HEK293 (cell line): Measurements from ENCODE around the gene BAG1.

Experiments used
- CTCF ChIA-PET: fragments of 350-600 bp; formaldehyde crosslinking; extraction: SDS; loops from one replicate; lab custom pipeline; 2021; ENCODE audit warnings: antibody characterized with exemption; lab: Yijun Ruan, JAX
- POLR2A ChIA-PET: fragments of 300-600 bp; formaldehyde crosslinking; extraction: SDS; loops from one replicate; lab custom pipeline; 2020; ENCODE audit warnings: antibody characterized with exemption, inconsistent platforms; lab: Yijun Ruan, JAX
- H3K27ac ChIP-seq: fragments of 200-500 bp; sonication (Bioruptor generic); 2 replicates; pipeline ENCODE4 v1.5.1; 2014; ENCODE audit warnings: low read depth, low read length, control low read depth, inconsistent platforms; ENCODE audit errors: extremely low read depth
- H3K36me3 ChIP-seq, 2 experiments: fragments of 200-500 bp in 1 of 2; sonication (Bioruptor generic) in 1 of 2; 1 replicate in 1 of 2; 2 replicates in 1 of 2; pipeline ENCODE4 v1.5.1; 2014 to 2017; ENCODE audit warnings: inconsistent platforms in 2 of 2, low read length in 2 of 2; ENCODE audit not compliant: control insufficient read depth in 2 of 2, insufficient read depth in 1 of 2
- H3K4me1 ChIP-seq: fragments of 200-500 bp; sonication (Bioruptor generic); 2 replicates; pipeline ENCODE4 v1.5.1; 2014; ENCODE audit warnings: mild to moderate bottlenecking, low read length, inconsistent platforms; ENCODE audit not compliant: control insufficient read depth, insufficient read depth
- H3K4me3 ChIP-seq: 2 replicates; pipeline ENCODE4 v1.5.1; 2011; ENCODE audit warnings: low read depth, mild to moderate bottlenecking, control low read depth, low read length, moderate library complexity
- H3K9me3 ChIP-seq: fragments of 200-500 bp; sonication (Bioruptor generic); 2 replicates; pipeline ENCODE4 v1.5.1; 2014; ENCODE audit warnings: low read depth, low read length, inconsistent platforms; ENCODE audit not compliant: control insufficient read depth, insufficient read depth
- GFI1B ChIP-seq: fragments of 450-650 bp; formaldehyde crosslinking; IDR thresholded peaks from 2 replicates; pipeline ENCODE4 v1.5.1; 2016; ENCODE audit warnings: missing biosample characterization, missing genetic modification characterization
- KLF1 ChIP-seq: fragments of 450-650 bp; formaldehyde crosslinking; IDR thresholded peaks from 2 replicates; pipeline ENCODE4 v1.5.1; 2016; ENCODE audit warnings: missing biosample characterization, missing genetic modification characterization
- SP7 ChIP-seq: fragments of 450-650 bp; formaldehyde crosslinking; IDR thresholded peaks from 2 replicates; pipeline ENCODE4 v1.5.1; 2016; ENCODE audit warnings: missing biosample characterization, missing genetic modification characterization
- YY2 ChIP-seq: fragments of 450-650 bp; formaldehyde crosslinking; IDR thresholded peaks from 2 replicates; pipeline ENCODE4 v1.5.1; 2016; ENCODE audit warnings: missing biosample characterization, missing genetic modification characterization
- ZBTB1 ChIP-seq: fragments of 450-650 bp; formaldehyde crosslinking; IDR thresholded peaks from 2 replicates; pipeline ENCODE4 v1.5.1; 2016; ENCODE audit warnings: missing biosample characterization, missing genetic modification characterization
- ZBTB17 ChIP-seq: fragments of 450-650 bp; formaldehyde crosslinking; IDR thresholded peaks from 2 replicates; pipeline ENCODE4 v1.5.1; 2016; ENCODE audit warnings: missing biosample characterization, missing genetic modification characterization
- ZBTB20 ChIP-seq: fragments of 450-650 bp; formaldehyde crosslinking; IDR thresholded peaks from 2 replicates; pipeline ENCODE4 v1.5.1; 2016; ENCODE audit warnings: missing biosample characterization, missing genetic modification characterization
- ZNF157 ChIP-seq: fragments of 450-650 bp; formaldehyde crosslinking; IDR thresholded peaks from 2 replicates; pipeline ENCODE4 v1.5.1; 2016; ENCODE audit warnings: missing biosample characterization, missing genetic modification characterization
- ZNF266 ChIP-seq: fragments of 450-650 bp; formaldehyde crosslinking; IDR thresholded peaks from 2 replicates; pipeline ENCODE4 v1.5.1; 2016; ENCODE audit warnings: missing biosample characterization, missing genetic modification characterization, low read depth
- ZNF350 ChIP-seq: fragments of 450-650 bp; formaldehyde crosslinking; IDR thresholded peaks from 2 replicates; pipeline ENCODE4 v1.5.0; 2017; ENCODE audit warnings: missing biosample characterization, mild to moderate bottlenecking, missing genetic modification characterization
- ZNF530 ChIP-seq: fragments of 450-650 bp; formaldehyde crosslinking; IDR thresholded peaks from 2 replicates; pipeline ENCODE4 v1.5.1; 2016; ENCODE audit warnings: low read depth, missing biosample characterization, missing genetic modification characterization
- ZNF548 ChIP-seq: fragments of 450-650 bp; formaldehyde crosslinking; IDR thresholded peaks from 2 replicates; pipeline ENCODE4 v1.5.1; 2016; ENCODE audit warnings: missing biosample characterization, missing genetic modification characterization
- ZNF560 ChIP-seq: fragments of 450-650 bp; formaldehyde crosslinking; IDR thresholded peaks from 2 replicates; pipeline ENCODE4 v1.5.1; 2017; ENCODE audit warnings: missing biosample characterization, missing genetic modification characterization, borderline replicate concordance
- ZNF571 ChIP-seq: fragments of 450-650 bp; formaldehyde crosslinking; IDR thresholded peaks from 2 replicates; pipeline ENCODE4 v1.5.0; 2017; ENCODE audit warnings: missing biosample characterization, missing genetic modification characterization
- ZNF596 ChIP-seq: fragments of 450-650 bp; IDR thresholded peaks from 2 replicates; pipeline ENCODE4 v1.5.0; 2018; ENCODE audit warnings: missing biosample characterization, mild to moderate bottlenecking, missing genetic modification characterization, moderate library complexity
- ZNF624 ChIP-seq: fragments of 450-650 bp; formaldehyde crosslinking; IDR thresholded peaks from 2 replicates; pipeline ENCODE4 v1.5.1; 2017; ENCODE audit warnings: missing biosample characterization, missing genetic modification characterization
- ZNF654 ChIP-seq: fragments of 450-650 bp; formaldehyde crosslinking; IDR thresholded peaks from 2 replicates; pipeline ENCODE4 v1.5.1; 2016; ENCODE audit warnings: low read depth, missing biosample characterization, missing genetic modification characterization
- ZNF664 ChIP-seq: fragments of 450-650 bp; formaldehyde crosslinking; IDR thresholded peaks from 2 replicates; pipeline ENCODE4 v1.5.1; 2016; ENCODE audit warnings: missing biosample characterization, missing genetic modification characterization
- ZNF701 ChIP-seq: fragments of 450-650 bp; formaldehyde crosslinking; IDR thresholded peaks from 2 replicates; pipeline ENCODE4 v1.5.1; 2016; ENCODE audit warnings: missing biosample characterization, missing genetic modification characterization
- ZXDB ChIP-seq: fragments of 450-650 bp; formaldehyde crosslinking; IDR thresholded peaks from 2 replicates; pipeline ENCODE4 v1.5.1; 2016; ENCODE audit warnings: missing biosample characterization, missing genetic modification characterization
- TF ChIP-seq, protein P1 (sequence below): fragments of 450-650 bp; formaldehyde crosslinking; IDR thresholded peaks from 2 replicates; pipeline ENCODE4 v1.5.1; 2017; ENCODE audit warnings: missing biosample characterization, missing genetic modification characterization
- TF ChIP-seq, protein P2 (sequence below): fragments of 450-650 bp; formaldehyde crosslinking; IDR thresholded peaks from 2 replicates; pipeline ENCODE4 v1.5.1; 2016; ENCODE audit warnings: missing biosample characterization, missing genetic modification characterization
- TF ChIP-seq, protein P3 (sequence below): fragments of 450-650 bp; formaldehyde crosslinking; conservative IDR thresholded peaks from 2 replicates; pipeline ENCODE4 v1.5.1; 2016; ENCODE audit warnings: low read depth, missing biosample characterization, missing genetic modification characterization
- TF ChIP-seq, protein P4 (sequence below): fragments of 450-650 bp; formaldehyde crosslinking; IDR thresholded peaks from 2 replicates; pipeline ENCODE4 v1.5.1; 2016; ENCODE audit warnings: missing biosample characterization, missing genetic modification characterization

Gene BAG1

DNA sequence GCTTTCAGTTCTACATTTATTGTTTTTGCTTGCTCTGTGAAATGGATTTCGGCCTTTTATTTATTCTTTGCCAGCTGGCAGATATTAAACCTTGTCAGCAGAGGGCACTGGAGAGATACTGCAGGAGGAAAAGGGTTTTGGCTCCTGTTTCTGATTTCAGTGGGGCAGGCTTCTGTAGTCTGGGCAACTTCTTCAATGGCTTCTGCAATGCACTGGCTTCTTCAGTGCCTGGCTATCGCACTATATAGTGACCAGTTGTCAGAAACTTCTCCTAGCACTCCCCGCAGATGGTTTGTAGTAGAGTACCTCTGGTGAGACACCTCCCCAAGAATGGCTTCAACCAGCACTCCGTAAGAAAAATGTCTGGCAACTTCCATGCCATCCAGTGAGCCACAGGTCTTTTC is 22.6 kb upstream of the BAG1 start (continued):
- no peak for TF ChIP-seq ZNF596 (tag by site-specific recombination)
- TF ChIP-seq ZNF654 (tag by site-specific recombination): peak; percentile 70
- TF ChIP-seq ZXDB (tag by site-specific recombination): no peak

DNA sequence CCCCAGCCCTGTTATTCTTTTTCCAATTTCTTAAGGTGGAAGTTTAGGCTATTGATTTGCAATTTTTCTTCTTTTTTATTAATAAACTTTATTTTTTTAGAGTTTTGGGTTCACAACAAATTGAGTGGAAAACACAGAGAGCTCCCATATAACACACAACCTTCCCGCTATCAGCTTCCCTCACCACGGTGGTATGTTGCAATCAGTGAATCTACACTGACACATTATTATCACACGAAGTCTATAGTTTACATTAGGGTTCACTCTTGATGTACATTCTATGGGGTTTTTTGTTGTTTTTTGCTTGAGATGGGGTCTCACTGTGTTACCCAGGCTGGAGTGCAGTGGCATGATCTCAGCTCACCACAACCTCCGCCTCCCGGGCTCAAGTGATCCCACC is 21.0 kb upstream of the BAG1 start:
- Histone ChIP-seq H3K4me1 (no peaks in the 10 kb centered on the region), H3K36me3 (peaks cover 4 to 36% of the 10 kb centered on the region in 2 experiments; a peak in 2 of 3 replicates), H3K27ac (no peak overlapping the region), H3K4me3 (no peak overlapping the region), H3K9me3 (no peaks in the 10 kb centered on the region)
- ChIA-PET CTCF (interaction anchor here (0.9 to 2.3 kb wide), 3 partner anchors 12 to 436 kb away, joined by 3 to 7 read pairs (median 6); no protein-coding TSS in a partner anchor), POLR2A (interaction anchor here (0.6 to 1.1 kb wide), 3 partner anchors 9 to 493 kb away, joined by 4 read pairs; no protein-coding TSS in a partner anchor)
- TF ChIP-seq, protein P1, sequence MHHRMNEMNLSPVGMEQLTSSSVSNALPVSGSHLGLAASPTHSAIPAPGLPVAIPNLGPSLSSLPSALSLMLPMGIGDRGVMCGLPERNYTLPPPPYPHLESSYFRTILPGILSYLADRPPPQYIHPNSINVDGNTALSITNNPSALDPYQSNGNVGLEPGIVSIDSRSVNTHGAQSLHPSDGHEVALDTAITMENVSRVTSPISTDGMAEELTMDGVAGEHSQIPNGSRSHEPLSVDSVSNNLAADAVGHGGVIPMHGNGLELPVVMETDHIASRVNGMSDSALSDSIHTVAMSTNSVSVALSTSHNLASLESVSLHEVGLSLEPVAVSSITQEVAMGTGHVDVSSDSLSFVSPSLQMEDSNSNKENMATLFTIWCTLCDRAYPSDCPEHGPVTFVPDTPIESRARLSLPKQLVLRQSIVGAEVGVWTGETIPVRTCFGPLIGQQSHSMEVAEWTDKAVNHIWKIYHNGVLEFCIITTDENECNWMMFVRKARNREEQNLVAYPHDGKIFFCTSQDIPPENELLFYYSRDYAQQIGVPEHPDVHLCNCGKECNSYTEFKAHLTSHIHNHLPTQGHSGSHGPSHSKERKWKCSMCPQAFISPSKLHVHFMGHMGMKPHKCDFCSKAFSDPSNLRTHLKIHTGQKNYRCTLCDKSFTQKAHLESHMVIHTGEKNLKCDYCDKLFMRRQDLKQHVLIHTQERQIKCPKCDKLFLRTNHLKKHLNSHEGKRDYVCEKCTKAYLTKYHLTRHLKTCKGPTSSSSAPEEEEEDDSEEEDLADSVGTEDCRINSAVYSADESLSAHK: no peak
- TF ChIP-seq, protein P2, sequence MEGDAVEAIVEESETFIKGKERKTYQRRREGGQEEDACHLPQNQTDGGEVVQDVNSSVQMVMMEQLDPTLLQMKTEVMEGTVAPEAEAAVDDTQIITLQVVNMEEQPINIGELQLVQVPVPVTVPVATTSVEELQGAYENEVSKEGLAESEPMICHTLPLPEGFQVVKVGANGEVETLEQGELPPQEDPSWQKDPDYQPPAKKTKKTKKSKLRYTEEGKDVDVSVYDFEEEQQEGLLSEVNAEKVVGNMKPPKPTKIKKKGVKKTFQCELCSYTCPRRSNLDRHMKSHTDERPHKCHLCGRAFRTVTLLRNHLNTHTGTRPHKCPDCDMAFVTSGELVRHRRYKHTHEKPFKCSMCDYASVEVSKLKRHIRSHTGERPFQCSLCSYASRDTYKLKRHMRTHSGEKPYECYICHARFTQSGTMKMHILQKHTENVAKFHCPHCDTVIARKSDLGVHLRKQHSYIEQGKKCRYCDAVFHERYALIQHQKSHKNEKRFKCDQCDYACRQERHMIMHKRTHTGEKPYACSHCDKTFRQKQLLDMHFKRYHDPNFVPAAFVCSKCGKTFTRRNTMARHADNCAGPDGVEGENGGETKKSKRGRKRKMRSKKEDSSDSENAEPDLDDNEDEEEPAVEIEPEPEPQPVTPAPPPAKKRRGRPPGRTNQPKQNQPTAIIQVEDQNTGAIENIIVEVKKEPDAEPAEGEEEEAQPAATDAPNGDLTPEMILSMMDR (tag by site-specific recombination): no peak
- TF ChIP-seq SP7 (tag by site-specific recombination) (no peak), ZNF266 (tag by site-specific recombination) (no peak), ZBTB20 (tag by site-specific recombination) (no peak), ZNF350 (tag by site-specific recombination) (no peak), KLF1 (tag by site-specific recombination) (no peak), ZNF664 (tag by site-specific recombination) (no peak), ZNF701 (tag by site-specific recombination) (no peak)

DNA sequence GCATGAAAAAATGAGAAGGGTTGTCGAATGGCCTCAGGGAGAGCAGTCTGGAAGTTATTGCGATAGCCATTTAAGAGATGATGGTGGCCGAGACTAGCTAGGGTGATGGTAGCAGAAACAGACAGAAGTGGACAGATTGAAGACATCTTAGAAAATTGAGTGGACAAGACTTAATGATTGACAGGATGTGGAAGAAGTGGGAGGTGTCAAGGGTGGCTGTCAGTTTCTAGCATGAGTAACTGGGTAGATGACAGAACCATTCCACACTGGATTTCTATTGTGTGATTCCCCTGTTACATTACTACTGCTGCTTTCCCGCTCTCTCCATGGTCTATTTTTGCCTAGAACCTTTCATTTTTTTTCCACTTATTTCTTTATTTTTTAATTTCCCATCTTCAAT is 13.0 kb upstream of the BAG1 start:
- POLR2A ChIA-PET: no interaction called here

More for the DNA sequence above, 13.0 kb upstream of the BAG1 start:
- no peaks in the 10 kb centered on the region for H3K4me1 ChIP-seq
- TF ChIP-seq ZNF350 (tag by site-specific recombination) (no peak), GFI1B (tag by site-specific recombination) (no peak), ZNF157 (tag by site-specific recombination) (no peak), ZNF548 (no peak), ZBTB17 (tag by site-specific recombination) (no peak), ZBTB1 (tag by site-specific recombination) (no peak), ZNF624 (tag by site-specific recombination) (no peak), KLF1 (tag by site-specific recombination) (no peak), ZNF560 (tag by site-specific recombination) (no peak), ZNF530 (no peak), ZNF571 (tag by site-specific recombination) (no peak), YY2 (no peak)
- TF ChIP-seq, protein P3, sequence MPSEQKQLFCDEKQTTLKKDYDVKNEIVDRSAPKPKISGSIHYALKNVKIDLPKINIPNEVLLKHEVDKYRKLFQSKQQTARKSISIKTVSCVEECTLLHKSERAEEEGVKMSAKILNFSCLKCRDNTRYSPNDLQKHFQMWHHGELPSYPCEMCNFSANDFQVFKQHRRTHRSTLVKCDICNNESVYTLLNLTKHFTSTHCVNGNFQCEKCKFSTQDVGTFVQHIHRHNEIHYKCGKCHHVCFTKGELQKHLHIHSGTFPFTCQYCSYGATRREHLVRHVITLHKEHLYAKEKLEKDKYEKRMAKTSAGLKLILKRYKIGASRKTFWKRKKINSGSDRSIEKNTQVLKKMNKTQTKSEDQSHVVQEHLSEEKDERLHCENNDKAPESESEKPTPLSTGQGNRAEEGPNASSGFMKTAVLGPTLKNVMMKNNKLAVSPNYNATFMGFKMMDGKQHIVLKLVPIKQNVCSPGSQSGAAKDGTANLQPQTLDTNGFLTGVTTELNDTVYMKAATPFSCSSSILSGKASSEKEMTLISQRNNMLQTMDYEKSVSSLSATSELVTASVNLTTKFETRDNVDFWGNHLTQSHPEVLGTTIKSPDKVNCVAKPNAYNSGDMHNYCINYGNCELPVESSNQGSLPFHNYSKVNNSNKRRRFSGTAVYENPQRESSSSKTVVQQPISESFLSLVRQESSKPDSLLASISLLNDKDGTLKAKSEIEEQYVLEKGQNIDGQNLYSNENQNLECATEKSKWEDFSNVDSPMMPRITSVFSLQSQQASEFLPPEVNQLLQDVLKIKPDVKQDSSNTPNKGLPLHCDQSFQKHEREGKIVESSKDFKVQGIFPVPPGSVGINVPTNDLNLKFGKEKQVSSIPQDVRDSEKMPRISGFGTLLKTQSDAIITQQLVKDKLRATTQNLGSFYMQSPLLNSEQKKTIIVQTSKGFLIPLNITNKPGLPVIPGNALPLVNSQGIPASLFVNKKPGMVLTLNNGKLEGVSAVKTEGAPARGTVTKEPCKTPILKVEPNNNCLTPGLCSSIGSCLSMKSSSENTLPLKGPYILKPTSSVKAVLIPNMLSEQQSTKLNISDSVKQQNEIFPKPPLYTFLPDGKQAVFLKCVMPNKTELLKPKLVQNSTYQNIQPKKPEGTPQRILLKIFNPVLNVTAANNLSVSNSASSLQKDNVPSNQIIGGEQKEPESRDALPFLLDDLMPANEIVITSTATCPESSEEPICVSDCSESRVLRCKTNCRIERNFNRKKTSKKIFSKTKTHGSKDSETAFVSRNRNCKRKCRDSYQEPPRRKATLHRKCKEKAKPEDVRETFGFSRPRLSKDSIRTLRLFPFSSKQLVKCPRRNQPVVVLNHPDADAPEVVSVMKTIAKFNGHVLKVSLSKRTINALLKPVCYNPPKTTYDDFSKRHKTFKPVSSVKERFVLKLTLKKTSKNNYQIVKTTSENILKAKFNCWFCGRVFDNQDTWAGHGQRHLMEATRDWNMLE (tag by site-specific recombination): no peak
- TF ChIP-seq, protein P4, sequence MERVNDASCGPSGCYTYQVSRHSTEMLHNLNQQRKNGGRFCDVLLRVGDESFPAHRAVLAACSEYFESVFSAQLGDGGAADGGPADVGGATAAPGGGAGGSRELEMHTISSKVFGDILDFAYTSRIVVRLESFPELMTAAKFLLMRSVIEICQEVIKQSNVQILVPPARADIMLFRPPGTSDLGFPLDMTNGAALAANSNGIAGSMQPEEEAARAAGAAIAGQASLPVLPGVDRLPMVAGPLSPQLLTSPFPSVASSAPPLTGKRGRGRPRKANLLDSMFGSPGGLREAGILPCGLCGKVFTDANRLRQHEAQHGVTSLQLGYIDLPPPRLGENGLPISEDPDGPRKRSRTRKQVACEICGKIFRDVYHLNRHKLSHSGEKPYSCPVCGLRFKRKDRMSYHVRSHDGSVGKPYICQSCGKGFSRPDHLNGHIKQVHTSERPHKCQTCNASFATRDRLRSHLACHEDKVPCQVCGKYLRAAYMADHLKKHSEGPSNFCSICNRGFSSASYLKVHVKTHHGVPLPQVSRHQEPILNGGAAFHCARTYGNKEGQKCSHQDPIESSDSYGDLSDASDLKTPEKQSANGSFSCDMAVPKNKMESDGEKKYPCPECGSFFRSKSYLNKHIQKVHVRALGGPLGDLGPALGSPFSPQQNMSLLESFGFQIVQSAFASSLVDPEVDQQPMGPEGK: no peak
- H3K4me3 ChIP-seq: no peak overlapping the region
- CTCF ChIA-PET: interaction anchor here (1.7 kb wide), 1 partner anchor 10 kb away, joined by 11 read pairs; no protein-coding TSS in a partner anchor
- peaks cover 53 to 90% of the 10 kb centered on the region in 2 experiments for H3K36me3 ChIP-seq
- no peaks in the 10 kb centered on the region for H3K9me3 ChIP-seq
- no peak overlapping the region for H3K27ac ChIP-seq
